Hepatocyte (in vitro differentiated cells): ENCODE measurements around the gene SESN3.
"Not testable (repeated sequence)": the region's sequence is repeated elsewhere in the genome, so short reads cannot be mapped to it uniquely, and the experiment has no call there.

Experiments
- EZH2 ChIP-seq: fragments of 200-600 bp; sonication (generic); IDR thresholded peaks from 2 replicates; pipeline ENCODE4 v1.6.1; 2016; ENCODE audit warnings: antibody characterized with exemption, mild to moderate bottlenecking, borderline replicate concordance
- TF ChIP-seq, protein P1 (sequence below): fragments of 200-600 bp; sonication (generic); IDR thresholded peaks from 2 replicates; pipeline ENCODE4 v1.5.1; 2016; ENCODE audit warnings: antibody characterized with exemption, mild to moderate bottlenecking; ENCODE audit not compliant: poor library complexity

DNA sequence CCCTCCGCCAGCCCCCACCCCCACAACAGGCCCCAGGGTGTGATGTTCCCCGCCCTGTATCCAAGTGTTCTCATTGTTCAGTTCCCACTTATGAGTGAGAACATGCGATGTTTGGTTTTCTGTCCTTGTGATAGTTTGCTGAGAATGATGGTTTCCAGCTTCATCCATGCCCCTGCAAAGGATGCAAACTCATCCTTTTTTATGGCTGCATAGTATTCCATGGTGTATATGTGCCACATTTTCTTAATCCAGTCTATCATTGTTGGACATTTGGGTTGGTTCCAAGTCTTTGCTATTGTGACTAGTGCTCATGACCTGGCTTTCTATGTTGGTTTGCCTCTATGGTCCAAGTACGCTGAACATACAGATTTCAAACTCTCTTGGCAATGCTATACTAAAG, 94.3 kb downstream of the SESN3 start:
- TF ChIP-seq, protein P1, sequence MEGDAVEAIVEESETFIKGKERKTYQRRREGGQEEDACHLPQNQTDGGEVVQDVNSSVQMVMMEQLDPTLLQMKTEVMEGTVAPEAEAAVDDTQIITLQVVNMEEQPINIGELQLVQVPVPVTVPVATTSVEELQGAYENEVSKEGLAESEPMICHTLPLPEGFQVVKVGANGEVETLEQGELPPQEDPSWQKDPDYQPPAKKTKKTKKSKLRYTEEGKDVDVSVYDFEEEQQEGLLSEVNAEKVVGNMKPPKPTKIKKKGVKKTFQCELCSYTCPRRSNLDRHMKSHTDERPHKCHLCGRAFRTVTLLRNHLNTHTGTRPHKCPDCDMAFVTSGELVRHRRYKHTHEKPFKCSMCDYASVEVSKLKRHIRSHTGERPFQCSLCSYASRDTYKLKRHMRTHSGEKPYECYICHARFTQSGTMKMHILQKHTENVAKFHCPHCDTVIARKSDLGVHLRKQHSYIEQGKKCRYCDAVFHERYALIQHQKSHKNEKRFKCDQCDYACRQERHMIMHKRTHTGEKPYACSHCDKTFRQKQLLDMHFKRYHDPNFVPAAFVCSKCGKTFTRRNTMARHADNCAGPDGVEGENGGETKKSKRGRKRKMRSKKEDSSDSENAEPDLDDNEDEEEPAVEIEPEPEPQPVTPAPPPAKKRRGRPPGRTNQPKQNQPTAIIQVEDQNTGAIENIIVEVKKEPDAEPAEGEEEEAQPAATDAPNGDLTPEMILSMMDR, result not testable (repeated sequence)
- not testable (repeated sequence) for TF ChIP-seq EZH2
